NCI-H128 (cell line): ENCODE results near the gene PHRF1.

Experiments used
- DNase-seq: peaks from one replicate; lab custom pipeline; 2025; ENCODE audit not compliant: unreplicated experiment; lab: John Stamatoyannopoulos, UW

PHRF1 gene, protein sequence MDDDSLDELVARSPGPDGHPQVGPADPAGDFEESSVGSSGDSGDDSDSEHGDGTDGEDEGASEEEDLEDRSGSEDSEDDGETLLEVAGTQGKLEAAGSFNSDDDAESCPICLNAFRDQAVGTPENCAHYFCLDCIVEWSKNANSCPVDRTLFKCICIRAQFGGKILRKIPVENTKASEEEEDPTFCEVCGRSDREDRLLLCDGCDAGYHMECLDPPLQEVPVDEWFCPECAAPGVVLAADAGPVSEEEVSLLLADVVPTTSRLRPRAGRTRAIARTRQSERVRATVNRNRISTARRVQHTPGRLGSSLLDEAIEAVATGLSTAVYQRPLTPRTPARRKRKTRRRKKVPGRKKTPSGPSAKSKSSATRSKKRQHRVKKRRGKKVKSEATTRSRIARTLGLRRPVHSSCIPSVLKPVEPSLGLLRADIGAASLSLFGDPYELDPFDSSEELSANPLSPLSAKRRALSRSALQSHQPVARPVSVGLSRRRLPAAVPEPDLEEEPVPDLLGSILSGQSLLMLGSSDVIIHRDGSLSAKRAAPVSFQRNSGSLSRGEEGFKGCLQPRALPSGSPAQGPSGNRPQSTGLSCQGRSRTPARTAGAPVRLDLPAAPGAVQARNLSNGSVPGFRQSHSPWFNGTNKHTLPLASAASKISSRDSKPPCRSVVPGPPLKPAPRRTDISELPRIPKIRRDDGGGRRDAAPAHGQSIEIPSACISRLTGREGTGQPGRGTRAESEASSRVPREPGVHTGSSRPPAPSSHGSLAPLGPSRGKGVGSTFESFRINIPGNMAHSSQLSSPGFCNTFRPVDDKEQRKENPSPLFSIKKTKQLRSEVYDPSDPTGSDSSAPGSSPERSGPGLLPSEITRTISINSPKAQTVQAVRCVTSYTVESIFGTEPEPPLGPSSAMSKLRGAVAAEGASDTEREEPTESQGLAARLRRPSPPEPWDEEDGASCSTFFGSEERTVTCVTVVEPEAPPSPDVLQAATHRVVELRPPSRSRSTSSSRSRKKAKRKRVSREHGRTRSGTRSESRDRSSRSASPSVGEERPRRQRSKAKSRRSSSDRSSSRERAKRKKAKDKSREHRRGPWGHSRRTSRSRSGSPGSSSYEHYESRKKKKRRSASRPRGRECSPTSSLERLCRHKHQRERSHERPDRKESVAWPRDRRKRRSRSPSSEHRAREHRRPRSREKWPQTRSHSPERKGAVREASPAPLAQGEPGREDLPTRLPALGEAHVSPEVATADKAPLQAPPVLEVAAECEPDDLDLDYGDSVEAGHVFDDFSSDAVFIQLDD (N-terminal part only)

DNA sequence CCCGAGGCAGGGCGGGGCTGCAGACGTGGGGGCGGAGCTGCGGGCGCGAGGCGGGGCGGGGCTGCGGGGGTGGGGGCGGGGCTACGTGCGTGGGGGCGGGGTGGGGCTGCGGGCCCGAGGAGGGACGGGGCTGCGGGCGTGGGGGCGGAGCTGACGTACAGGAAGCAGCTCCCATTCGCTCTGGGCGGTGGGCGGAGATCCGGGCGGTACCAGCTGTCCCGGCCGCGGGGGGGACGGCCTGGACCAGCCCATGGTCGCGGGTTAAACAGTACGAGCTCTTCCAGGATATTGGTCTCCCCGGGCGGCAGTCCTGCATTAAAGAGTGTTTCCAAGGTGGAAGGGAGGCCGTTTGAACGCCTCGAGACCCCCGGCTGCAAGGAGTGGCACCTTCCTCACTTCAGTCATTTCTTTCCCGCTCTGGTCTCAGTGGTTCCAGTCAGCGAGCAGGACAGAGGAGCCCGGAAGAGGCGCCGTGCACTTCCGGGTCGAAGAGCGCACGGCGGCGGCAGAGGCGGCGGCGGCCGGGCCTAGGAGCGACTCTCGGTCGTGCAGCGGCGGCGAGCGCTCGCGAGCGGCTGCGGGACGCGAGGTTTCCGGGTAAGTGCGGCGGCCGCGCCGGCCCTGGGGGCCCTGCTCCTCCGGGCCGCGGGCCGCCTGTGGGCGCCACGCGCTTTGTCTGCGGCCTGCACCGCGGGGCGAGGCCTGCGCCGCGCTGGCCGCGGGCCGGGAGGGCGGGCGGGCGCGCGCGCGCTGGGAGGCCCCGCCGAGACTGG lies at the start of gene PHRF1:
PHRF1 (plus strand) TSS at position 475 of the 773 bp plus-strand sequence. CDS start 5,043 bp downstream, outside the sequence.
- peak; percentile 91 for DNase-seq

DNA sequence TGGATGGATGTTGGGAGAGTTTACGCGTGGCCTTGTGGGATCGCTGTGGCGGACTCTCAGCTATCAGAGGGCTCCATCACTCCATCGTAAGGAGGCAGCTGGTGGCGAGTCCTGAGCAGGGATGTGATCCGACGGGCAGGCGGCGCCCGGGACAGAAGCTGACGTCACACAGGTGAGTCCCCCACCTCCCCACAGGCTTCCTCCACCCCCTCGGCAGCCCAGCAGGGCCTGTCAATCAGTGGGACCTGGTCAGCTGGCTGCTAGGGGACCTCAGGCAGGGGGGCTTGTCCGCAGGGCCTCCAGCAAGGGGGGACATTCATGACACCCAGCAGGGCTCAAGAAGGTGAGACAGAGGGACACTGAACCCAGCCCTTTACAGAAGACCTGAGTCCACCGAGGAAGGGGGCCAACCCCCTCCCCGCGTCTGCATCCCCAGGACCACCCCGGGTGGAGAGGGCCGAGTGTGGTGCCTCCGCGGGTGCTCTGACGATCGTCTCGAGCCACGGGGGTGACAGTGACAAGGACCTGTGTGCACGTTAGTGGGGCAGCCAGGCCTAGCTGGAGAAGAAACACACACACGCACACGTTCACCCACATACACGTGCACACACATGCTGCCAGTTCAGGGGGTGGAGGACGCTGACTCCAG lies 48.0 kb upstream of the PHRF1 start:
- DNase-seq = no peak

DNA sequence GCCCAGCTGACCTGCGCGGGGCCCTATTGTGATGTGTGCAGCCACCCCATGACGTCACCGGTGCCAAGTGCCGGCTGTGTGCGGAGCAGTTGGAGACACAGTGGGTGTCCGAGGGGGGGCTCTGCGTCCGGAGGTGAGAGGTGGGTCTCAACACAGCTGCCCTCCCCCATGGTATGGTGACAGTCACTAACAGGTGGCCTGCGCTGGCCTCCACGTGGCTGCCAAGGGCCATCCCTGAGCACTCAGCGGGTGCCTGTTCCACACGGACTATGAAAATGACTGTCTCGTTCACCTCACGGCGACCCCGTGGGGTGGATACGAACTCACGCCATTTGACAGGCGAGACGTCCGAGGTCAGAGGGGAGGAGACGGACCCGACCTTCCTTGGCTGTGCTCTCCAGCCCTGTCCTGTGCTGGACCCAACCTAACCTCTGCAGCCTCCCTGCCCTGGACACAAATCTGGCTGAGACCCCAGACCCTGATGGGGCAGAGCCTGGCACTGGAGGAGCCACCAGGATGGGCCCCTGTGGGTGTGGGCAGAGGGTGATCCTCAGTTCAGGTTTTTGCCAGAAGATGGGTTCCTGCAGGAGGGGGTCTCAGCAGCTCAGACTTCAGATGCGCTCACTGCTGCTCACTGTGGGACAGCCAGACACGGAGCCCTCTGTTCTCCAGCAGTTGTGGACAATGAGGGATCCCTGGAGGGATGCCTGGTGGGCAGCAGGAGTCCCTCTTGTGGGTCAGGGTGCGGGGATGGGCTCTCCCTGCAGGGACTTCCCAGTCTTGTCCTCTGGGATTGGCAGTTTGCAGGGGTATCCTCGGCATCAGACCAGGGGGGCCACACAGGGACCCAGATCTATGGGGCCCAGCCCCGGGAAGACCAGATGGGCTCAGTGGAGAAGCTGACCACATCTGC lies 47.2 kb upstream of the PHRF1 start:
- DNase-seq = no peak

DNA sequence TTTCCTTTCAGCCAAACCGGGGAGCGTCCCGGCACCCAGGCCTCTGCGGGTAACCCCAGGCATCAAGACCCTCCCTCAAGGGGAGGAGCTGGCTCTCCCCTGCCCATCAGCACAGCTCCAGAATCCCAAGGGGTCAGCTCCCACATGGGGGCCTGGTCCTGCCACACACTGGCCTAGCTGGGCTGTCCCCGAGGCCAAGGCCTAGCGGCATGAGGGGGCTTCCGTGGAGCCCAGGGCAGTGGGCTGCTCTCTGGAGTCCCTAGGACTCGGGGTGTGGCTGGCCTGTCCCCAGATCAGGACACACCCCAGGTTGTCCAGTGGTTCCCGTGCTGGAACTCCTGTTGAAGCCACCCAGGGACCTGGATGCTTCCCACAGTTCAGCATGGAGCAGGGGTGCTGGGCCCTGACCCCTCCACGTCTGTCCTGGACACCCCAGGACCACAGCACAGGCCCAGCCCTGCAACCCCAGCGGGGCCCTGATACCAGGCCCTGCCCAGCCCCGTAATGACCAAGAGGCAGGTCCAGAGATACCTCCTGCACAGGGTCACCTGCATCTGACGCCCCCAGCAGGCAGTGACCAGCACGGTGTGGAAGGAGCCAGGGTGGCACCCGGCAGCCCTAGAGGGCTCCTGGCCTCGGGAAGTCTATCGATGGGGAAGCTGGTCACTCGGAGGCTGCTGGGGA lies 46.4 kb upstream of the PHRF1 start:
- DNase-seq = no peak

DNA sequence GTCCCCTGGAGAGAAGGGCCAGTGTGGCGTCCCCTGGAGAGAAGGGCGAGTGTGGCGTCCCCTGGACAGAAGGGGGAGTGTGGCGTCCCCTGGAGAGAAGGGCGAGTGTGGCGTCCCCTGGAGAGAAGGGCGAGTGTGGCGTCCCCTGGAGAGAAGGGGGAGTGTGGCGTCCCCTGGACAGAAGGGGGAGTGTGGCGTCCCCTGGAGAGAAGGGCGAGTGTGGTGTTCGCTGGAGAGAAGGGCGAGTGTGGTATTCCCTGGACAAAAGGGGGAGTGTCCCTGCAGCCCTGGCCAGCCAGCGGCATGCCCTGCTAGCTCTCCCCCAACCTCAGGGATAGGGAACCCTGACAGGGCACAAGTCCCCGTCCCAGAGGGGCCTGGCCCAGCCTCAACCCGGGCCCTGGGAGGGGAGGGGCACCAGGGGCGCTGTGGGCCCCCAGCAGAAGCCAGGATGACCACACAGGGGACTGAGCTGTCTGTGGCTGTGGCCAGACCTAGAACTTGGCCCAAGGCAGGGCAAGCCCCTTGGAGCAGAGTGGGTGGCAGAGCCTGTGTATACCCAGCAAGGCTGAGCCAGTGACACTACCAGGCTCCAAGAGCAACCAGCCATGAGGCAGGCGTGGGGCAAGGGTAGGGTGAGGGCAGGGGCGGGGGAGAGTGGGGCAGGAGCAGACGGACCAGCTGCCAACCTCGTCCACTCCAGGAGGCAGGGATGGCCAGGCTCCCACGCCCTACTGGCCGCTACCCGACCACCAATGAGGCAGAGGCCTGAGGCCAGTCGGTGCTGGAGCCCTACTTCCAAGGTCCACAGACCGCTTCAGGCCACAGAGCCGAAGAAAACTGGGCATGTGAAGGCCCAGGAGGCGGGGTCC lies 45.1 kb upstream of the PHRF1 start:
- no peak for DNase-seq

DNA sequence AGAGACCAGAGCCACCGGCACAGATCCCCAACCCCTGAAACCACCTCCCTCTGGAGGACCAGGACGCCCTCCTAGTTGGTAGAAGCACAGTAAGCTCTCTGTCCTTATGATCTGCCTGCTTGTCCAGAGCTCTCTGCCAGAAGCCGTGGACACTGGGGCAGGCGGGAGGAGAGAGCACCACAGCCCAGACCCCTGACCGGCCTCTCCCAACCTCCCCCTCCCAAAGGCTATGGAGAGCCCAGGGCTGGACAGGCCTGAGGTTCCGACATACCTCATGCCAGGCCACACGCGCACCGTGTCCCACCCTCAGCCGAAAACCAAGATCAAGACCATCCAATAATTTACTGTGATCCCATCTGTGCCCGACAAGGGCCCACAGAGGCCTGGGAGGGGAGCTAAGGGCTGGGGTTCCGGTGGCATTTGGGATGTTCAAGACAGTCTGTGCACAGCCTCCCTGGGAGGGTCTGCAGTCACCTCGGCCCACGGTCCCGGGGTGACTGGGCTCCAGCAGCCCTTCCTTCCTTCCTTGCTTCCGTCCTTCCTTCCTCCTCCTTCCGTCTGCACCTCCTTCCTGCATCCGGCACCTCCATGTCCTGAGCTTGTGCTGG lies 44.2 kb upstream of the PHRF1 start:
- DNase-seq = no peak

DNA sequence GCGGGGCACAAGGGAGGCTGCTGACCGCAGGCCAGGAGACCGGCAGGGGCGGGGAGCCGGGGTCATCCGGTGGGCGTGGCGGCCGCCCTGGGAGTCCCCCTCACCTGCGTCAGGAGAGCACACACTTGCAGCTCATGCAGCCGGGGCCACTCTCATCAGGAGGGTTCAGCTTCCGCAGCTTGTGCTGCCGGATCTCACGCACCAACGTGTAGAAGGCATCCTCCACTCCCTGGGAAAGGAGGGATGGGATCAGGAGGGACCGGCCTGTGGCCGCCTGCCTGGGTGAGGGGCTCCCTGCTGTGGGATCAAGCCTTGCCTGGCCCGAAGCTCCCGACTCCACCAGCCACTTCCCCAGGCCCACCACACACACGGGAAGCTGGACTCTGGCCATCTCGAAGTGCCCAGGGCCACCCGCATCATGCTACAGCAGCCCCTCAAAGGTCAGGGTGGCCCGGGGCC lies 43.7 kb upstream of the PHRF1 start:
- no peak for DNase-seq

DNA sequence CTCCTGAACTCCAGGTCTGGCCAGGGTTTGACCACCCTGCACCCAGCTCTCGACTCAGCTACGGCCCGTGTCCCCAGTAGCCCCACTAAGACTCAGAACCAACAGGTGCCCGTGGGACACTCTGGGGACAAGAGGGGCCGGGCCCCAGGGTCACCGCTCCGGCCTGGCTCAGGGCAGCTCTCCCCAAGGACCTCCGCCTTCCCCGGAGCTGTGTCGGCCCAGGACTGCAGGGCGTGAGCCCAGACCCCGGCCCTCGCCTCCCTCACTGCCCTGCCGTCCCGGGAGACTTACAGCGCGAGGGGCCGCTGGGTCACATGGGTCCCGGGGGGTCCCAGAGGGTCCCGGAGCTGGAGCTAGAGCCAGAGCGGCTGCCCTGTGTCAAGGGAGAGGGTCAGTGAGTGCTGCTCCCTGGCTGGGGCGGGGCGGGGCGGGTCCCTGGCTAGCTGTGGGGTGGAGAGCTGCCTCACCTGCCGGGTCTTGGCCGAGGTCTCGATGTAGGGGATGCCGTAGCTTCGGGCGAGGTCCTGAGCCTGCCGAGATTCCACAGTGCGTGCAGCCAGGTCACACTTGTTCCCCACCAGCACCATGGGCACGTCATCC lies 43.2 kb upstream of the PHRF1 start:
- no peak for DNase-seq

DNA sequence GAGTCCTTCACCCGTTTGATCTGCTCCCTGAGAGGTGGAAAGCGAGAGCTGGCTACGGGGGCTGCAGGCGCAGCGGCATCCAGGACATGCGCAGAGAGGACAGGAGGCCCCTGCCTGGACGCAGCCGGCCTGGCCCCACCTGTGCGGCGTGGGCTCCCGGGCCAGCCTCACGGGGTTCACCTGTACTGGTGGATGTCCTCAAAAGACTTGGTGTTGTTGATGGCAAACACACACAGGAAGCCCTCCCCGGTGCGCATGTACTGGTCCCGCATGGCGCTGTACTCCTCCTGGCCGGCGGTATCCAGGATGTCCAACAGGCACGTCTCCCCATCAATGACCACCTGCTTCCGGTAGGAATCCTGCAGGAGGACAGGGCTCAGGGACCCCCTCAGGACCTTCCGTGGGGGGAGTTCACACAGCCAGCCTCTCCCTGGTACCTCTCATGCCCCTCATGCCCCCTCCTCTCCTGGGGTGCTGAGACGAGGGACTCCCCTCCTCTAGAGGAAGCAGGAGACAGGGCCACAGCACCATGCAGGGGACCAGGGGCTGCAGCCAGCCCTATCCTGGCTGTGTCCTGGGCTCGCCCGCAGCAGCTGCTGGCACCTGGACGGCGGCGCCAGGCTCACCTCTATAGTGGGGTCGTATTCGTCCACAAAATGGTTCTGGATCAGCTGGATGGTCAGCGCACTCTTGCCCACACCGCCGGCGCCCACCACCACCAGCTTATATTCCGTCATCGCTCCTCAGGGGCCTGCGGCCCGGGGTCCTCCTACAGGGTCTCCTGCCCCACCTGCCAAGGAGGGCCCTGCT lies 42.5 kb upstream of the PHRF1 start:
- DNase-seq = no peak

DNA sequence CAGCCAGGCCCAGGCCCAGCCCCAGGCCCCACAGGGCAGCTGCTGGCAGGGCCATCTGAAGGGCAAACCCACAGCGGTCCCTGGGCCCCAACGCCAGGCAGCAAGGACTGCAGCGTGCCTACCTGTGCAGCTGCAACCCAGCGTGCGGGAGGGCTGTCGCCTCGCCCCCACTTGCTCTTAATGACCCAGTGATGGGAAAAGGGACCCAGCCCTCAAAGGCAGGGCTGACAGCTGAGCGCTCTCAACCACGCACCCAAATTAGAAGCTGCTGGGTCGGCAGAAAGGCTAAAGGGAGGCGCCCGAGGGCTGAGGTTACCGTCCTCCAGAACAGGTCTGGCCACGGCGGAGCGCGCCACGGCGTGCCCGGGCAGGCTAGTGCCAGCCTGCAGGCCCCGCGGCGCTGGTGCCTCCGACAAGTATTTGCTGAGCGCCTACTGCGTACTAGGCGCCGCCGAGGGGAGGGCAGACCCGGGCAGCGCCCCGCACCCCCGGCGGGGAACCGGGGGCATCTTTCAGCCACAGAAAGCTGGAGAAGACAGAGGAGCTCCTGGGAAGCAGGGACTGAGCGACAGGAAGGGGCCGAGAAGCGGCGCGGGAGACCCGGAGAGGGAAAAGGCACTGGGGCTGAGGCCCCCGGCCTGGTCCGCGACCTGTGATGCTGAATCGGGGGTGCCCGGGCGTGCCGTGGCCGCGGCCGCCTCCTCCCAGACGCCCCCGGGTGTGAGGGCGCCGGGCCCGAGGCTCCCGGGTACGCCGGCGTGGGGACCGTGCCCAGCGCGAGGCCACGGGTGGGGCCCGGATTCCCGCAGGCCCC lies 41.7 kb upstream of the PHRF1 start:
- no peak for DNase-seq

DNA sequence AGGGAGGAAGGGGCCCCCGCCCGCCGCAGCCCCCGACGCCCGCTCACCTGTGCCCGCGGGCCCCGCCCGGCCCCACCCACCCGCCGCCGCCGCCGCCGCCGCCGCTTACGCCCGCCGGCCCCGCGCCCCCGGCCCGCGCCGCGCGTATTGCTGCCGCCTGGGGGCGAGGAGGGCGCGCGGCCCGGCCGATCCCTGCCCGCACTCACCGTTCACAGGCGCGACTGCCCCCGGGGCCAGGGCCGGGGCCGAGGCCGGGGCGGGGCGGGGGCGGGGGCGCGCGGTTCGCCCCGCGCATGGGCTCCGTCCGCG lies 41.1 kb upstream of the PHRF1 start:
- DNase-seq = no peak

DNA sequence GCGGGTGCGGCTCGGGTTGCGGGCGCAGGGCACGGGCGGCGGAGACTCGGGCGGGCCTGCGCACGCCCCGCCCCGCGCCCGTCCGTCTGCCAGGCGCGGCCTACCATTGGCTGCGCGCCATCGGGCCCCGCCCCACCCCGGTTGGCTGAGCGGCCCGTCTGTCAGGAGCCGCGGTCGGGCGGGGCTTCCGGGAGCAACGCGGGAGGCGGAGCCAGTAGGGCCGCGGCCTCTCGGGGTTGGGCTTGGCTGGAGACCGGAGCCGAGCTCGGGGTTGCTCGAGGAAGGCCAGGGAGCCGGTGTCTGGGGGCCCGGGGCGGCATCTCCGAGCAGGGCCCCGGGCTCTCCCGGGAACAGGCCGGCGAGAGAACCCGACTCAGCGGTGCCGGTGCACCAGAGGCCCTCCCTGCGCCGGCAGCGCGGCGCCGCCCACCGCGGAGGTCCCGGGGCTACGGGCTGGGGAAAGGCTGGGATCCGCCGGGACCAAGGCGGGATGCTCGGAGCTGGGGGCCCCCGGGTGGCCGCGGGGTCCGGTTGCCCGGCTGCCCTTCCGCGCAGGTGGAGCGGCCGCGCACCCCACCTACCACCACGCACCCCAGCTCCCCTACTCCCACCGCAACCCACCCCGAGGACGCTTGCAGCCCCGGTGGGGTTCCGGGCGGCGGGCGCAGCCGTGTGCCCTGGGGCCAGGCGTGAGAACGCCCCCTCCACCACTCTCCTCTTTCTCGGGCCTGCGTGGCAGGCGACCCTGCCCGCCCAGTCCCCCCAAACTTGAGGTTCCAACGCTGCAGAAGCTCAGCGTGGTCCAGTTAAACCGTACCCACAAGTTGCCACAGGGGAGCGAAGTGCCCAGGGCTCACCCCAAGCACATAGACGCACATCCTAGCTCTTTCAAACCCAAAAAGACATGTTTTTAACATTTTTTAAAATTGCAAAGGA lies 40.5 kb upstream of the PHRF1 start, which contains the start of gene HRAS:
HRAS (minus strand) TSS at position 58 of the 936 bp plus-strand sequence.
- peak; percentile 89 for DNase-seq

DNA sequence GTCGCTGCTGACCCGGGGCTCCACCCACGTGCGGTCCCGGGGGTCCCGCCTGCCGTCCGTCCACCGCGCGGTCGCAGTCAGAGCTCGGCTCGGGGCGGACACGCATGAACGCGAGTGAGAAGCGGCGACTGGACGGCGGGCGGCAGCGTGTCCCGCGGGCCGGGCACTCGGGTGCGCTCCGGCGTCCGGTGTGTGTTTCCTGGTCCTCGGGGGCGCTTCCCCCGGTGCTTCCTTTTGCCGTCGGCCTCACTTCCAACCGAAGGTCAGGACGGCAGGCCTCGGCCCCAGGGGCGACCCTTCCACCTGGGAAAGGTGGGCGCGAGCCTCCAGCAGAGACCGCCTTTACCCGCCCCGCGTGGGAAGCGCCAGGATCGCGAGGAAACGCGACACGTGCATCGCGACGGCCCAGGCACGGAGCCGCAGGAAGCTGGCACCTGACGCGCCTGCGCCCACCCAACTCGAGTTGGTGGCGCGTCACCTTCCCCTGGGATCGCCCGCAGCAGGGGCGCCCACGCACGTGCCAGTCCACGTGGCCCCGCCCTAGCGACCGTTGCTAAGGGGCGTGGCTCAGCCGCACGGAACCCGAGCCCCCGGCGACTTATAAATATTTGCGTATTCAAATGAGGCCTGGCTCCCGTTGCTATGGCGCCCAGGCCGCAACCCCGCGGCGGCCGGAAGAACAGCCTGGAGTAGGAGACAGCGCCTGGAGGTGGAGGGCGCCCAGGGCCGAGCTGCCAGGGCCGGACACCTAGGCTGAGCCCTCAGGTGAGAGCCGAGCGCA lies 39.2 kb upstream of the PHRF1 start, which contains the start of gene LRRC56:
LRRC56 (plus strand) TSS at position 687 of the 781 bp plus-strand sequence. CDS start 3,158 bp downstream, outside the sequence.
- DNase-seq = peak; percentile 77
